Right ventricle myocardium superior (tissue), 1 donor: ENCODE results near the gene ABCC1. TPM values are rescaled to one million over a fixed set of nuclear protein-coding genes. Genes with fewer than 3 reads are reported as not detected.
"Not testable (repeated sequence)": the region's sequence is repeated elsewhere in the genome, so short reads cannot be mapped to it uniquely, and the experiment has no call there.

Experiments used
- ATAC-seq: fragments of 200-7000 bp; cut with Tn5 transposase; one replicate; pipeline ENCODE4 v1.9.1; 2020; ENCODE audit warnings: mild to moderate bottlenecking; ENCODE audit not compliant: poor library complexity
- DNase-seq: peaks from one replicate; pipeline ENCODE4 v3.0.0-alpha.2; 2020
- intact Hi-C: fragments of 100-400 bp; cut with DNase I; formaldehyde crosslinking; loops from one replicate; pipeline ENCODE4 v1.11.2; 2022
- long read RNA-seq: library from polyadenylated mRNA; unstranded; transcript quantifications from one replicate; pipeline ENCODE4 v2.0.0, GENCODE V29; 2021
- total RNA-seq: library from RNA; stranded (reverse); fragmentation: NEBNext Ultra II Directional; extraction: Animal tissue kit (Norgen Biotek cat#: 25700); gene quantifications from one replicate; pipeline ENCODE4 v1.2.1, GENCODE V29; 2021
- donor health status: DM: no; HTN: yes; CAD: no; lungs with severe emphysema.

ABCC1 gene
- 24.4 TPM for total RNA-seq
- long read RNA-seq, full-length matches to known transcripts = 7 of 25 reads
- long read RNA-seq, partial matches to known transcripts = 16 of 25 reads
- long read RNA-seq, other reads (novel, unspliced or antisense) = 2 of 25 reads

DNA sequence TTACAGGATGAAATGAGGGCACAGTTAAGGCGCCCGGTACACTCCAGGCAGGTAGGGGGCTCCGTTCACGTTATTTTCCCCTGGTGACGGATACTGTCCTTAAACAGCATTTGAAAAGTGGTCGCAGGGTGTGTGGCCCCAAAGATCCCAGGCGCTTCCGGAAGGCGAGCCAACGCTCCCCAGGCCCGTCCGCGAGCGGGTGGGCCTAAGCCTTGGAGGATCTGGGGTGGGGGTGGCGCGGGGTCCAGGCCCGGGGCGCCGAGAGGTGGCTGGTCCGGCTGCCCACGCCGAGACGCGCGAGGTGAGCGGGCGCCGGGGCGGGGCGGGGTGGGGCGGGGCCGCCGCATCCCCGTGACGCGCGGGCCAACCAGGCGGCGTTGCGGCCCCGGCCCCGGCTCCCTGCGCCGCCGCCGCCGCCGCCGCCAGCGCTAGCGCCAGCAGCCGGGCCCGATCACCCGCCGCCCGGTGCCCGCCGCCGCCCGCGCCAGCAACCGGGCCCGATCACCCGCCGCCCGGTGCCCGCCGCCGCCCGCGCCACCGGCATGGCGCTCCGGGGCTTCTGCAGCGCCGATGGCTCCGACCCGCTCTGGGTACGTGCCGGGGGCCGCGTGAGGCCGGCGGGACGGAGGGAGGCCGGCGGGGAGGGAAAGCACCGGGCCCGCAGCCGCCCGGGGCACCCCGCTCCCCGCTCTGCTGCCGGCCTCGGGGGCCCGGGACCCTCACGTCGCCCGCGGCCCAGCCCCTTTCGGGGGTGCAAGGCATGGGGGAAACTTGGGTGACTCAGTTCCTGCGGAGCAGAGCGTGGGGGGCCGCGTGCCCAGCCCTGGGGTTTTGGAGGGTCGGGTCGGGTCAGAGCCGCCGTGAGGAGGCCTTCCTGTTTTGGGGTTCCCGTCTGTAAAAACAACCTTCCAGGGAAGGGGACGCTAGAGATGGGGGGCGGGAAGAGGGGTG is at the start of gene ABCC1:
TSS of gene ABCC1 (plus strand) at position 407 of the 951 bp plus-strand sequence. CDS start at position 543, 136 bp downstream.
- ATAC-seq = peak; percentile 85
- peak; percentile 67 for DNase-seq
- intact Hi-C loops = loop anchor here (5.0 kb wide), 2 partner anchors 52 to 63 kb away; no protein-coding TSS in a partner anchor

DNA sequence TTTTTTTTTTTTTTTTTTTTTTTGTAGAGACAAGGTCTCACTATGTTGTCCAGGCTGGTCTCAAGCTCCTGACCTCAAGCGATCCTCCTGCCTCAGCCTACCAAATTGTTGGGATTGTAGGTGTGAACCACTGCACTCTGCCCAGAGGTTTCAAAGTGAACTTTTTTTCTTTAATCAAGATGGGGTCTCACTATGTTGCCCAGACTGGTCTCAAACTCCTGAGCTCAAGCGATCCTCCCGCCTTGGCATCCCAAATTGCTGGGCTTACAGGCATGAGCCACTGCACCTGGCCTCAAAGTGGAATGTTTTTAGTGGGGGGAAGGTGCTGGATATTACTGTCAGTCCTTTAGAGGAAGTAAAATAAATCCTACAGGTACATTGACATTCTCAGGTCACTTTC is 49.1 kb upstream of the ABCC1 start:
- intact Hi-C loops = loop anchor here (10.0 kb wide), 1 partner anchor 74 kb away; no protein-coding TSS in a partner anchor
- DNase-seq = no peak
- no peak for ATAC-seq

DNA sequence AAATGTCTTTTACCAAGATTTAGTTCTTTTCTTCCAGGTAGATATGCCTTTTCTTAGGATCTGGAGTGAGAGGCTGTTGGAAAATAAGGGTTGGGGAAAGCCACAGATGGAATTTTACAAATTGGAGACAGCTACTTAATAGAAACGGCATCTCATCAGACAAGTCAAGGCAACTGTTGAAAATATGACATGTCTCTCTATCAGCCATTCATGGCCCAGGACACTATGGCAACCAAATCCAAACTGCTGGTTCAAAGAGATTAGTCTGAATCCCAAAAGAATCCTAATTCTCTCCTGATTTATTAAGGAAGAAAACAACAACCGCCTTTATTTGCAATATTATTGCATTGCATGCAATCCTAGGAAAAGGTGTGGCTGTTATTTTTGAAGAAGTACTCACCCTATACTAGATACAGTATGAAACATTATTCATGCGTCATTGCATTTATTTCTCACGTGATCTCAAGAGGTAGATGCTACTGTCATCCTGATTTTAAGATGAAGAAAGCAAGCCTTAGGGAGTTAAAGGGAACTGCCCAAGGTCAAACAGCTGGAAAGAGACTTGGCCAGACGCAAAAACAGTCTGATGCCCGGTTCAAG is 48.4 kb upstream of the ABCC1 start:
- no peak for DNase-seq
- ATAC-seq = no peak
- intact Hi-C loops = loop anchor here (10.0 kb wide), 1 partner anchor 74 kb away; no protein-coding TSS in a partner anchor

DNA sequence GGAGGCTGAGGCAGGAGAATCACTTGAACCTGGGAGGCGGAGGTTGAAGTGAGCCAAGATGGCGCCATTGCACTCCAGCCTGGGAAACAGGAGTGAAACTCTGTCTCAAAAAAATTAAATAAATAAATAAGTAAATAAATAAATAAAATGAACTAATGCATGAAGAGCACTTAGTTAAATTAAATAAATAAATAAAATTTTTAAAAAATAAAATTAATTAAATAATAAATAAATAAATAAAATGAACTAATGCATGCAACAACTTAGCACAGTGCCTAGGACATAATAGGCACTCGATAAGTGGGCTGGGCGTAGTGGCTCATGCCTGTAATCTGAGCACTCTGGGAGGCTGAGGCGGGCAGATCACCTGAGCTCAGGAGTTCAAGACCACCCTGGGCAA is 45.5 kb upstream of the ABCC1 start:
- DNase-seq (no peak), ATAC-seq (no peak)
- intact Hi-C loops = loop anchor here (10.0 kb wide), 1 partner anchor 71 kb away; no protein-coding TSS in a partner anchor

DNA sequence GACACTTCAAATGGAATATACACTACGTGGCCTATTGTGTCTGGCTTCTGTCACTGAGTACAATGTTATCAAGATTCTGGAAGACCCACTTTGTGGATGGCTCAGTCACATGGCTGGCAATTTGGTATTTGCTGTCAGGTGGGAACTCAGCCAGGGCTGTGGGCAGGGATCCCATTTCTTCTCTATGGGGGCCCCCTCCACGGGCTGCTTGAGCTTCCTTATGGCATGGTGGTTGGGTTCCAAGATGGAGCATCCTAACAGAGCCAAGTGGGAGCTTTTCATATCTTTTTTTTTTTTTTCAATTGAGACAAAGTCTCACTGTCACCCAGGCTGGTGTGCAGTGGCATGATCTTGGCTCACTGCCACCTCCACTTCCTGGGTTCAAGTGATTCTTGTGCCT is 43.0 kb upstream of the ABCC1 start:
- intact Hi-C loops = loop anchor here (10.0 kb wide), 1 partner anchor 68 kb away; no protein-coding TSS in a partner anchor
- ATAC-seq (no peak), DNase-seq (no peak)

DNA sequence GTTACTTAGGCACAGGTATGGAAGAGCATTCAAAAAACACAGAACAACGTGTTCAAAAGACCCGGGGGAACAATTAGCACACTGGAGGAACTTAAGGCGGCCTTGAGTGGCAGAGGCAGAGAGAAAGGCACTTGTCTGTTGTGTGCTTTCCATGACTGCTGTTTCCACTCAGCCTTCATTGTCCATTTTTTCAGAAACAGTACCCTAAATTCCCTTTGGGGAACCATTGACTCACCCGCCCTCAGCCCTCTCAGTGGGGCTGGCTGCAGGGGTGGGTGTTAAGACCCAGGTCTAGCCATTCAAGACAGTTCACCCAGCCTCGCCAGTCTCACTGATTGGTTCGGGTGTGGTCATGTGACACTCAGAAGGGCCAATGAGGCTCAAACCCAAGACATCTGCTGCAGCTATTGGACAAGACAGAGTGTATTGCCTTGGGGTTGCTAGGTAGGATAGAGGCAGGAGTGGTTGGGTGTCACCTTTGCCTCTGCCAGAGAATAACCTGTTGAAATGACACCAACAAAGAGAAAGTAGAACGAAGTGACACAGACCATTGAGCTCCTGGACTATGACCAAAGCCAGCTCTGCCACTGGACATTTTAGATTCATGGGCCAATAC is 41.4 kb upstream of the ABCC1 start:
- intact Hi-C loops = loop anchor here (10.0 kb wide), 1 partner anchor 67 kb away; no protein-coding TSS in a partner anchor
- ATAC-seq (no peak), DNase-seq (no peak)

DNA sequence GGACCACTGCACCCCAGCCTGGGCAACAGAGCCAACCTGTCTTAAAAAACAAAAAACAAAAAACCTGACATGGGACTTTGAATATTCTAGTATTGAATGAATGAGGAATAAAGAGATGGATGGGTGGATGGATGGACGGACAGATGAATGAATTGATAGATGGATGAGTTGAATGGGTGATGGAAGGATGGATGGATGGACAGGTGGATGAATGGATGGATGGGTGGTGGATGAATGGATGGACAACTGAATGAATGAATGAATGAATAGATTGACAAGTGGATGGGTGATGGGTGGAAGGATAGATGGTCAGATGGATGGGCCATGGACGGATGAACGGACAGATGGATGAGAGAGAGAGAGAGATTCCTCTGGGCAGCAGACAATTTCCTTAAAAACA is 38.2 kb upstream of the ABCC1 start:
- DNase-seq (no peak), ATAC-seq (no peak)
- intact Hi-C loops = no loop called here

DNA sequence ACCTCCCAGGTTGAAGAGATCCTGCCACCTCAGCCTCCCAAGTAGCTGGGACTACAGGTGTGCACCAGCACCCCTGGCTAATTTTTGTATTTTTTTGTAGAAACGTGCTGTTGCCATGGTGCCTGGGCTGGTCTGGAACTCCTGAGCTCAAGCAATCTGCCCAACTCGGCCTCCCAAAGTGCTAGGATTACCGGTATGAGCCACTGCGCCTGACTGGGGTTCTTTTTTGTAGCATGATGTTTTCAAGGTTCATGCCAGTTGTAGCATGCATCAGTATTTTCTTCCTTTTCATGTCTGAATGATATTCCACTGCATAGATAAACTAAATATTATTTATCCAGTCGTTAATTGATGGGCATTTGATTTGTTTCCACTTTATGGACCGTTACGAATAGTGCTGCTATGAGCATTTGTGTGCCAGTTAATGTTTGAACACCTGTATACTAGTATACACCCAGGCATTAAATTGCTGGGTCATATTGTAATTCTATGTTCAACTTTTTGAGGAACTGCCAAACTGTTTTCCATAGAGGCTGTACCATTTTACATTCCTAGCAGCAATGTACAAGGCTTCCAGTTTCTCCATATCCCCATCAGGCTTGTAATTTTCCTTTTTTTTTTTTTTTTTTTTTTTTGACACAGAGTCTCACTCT is 36.2 kb upstream of the ABCC1 start:
- ATAC-seq = no peak
- intact Hi-C loops = no loop called here

DNA sequence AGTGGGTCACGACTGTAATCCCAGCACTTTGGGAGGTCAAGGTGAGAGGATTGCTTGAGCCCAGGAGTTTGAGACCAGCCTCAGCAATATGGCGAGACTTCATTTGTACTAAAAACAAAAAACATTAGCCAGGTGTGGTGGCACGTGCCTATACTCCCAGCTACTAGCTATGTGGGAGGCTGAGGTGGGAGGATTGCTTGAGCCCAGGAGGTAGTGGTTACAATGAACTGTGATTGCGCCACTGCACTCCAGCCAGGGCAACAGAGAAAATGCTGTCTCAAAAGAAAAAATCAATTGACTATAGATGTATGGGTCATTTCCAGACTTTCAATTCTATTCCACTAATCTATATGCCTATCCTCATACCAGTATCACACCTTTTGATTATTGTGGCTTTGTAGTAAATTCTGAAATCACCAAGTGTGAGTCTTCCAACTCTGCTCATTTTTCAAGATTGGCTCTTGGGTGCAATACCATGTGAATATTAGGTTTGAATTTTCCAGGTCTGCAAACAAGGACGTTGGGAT is 33.8 kb upstream of the ABCC1 start:
- DNase-seq (no peak), ATAC-seq (no peak)
- intact Hi-C loops = no loop called here

More for the DNA sequence above, 36.2 kb upstream of the ABCC1 start:
- DNase-seq = no peak

DNA sequence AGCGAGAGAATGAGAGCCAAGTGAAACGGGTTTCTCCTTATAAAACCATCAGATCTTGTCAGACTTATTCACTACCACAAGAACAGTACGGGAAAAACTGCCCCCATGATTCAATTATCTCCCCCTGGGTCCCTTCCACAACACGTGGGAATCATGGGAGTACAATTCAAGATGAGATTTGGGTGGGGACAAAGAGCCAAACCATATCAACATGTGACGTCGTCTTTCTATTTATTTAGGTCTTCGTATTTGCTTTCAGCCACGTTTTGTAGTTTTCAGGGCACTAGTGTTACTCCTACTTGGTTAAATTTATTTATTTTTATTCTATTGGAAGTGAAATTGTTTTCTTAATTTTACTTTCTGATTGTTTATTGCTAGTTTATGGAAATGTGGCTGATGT is 33.1 kb upstream of the ABCC1 start:
- no peak for ATAC-seq
- DNase-seq = no peak
- intact Hi-C loops = no loop called here

DNA sequence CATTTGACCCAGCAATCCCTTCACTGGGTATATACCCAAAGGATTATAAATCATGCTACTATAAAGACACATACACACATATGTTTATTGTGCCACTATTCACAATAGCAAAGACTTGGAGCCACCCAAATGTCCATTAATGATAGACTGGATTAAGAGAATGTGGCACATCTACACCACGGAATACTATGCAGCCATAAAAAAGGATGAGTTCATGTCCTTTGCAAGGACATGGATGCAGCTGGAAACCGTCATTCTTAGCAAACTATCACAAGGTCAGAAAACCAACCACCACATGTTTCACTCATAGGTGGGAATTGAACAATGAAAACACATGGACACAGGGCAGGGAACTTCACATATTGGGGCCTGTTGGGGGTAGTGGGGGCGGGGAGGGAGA is 31.1 kb upstream of the ABCC1 start:
- DNase-seq, ATAC-seq, intact Hi-C loops: not testable (repeated sequence)

DNA sequence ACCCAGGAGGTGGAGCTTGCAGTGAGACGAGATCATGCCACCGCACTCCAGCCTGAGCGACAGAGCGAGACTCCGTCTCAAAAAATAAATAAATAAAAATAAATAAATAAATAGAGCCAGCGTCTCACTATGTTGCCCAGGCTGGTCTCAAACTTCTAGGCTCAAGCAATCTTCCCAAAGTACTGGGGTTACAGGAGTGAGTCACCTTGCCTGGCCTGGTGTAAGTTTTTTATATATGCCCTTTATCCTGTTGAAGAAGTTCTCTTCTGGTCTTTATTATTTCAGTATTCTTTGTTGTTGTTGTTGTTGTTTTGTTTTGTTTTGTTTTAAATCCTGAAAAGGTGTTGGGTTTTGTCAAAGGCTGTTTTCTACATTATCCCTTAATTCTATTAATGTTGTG is 30.1 kb upstream of the ABCC1 start:
- DNase-seq = no peak
- no peak for ATAC-seq
- intact Hi-C loops = no loop called here

DNA sequence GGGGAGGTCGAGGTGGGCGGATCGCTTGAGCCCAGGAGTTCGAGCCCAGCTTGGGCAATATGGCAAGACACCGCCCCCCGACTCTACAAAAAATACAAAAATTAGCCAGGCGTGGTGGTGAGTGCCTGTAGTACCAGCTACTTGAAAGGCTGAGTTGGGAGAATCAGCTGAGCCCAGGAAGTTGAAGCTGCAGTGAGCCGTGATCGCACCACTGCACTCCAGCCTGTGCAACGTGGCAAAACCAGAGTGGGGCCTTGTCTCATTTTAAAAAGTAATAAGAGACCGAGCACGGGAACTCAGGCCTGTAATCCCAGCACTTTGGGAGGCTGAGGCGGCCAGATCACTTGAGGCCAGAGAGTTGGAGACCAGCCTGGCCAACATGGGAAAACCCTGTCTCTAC is 24.4 kb upstream of the ABCC1 start:
- intact Hi-C loops = loop anchor here (10.0 kb wide), 1 partner anchor 80 kb away; no protein-coding TSS in a partner anchor
- DNase-seq (no peak), ATAC-seq (no peak)

DNA sequence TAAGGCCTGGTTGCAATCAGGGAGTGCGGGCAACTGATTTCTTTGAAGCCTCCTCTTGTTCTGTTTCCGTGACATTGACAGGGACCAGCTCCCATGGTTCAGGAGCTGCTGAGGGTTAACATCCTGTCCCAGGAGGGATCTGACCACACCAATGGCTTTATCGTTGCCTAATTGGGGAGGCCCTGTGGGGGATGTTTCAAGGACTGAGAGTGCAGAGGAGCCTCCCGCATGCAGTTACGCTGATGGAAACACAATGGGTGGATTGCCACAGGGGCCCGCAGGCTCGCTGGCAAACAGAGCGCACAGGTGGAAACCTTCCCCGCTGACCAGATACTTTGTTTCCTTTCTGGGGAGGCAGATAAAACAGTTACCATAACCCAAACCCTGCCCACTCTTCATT is 23.8 kb upstream of the ABCC1 start:
- intact Hi-C loops = loop anchor here (10.0 kb wide), 1 partner anchor 81 kb away; no protein-coding TSS in a partner anchor
- no peak for ATAC-seq
- DNase-seq = no peak

DNA sequence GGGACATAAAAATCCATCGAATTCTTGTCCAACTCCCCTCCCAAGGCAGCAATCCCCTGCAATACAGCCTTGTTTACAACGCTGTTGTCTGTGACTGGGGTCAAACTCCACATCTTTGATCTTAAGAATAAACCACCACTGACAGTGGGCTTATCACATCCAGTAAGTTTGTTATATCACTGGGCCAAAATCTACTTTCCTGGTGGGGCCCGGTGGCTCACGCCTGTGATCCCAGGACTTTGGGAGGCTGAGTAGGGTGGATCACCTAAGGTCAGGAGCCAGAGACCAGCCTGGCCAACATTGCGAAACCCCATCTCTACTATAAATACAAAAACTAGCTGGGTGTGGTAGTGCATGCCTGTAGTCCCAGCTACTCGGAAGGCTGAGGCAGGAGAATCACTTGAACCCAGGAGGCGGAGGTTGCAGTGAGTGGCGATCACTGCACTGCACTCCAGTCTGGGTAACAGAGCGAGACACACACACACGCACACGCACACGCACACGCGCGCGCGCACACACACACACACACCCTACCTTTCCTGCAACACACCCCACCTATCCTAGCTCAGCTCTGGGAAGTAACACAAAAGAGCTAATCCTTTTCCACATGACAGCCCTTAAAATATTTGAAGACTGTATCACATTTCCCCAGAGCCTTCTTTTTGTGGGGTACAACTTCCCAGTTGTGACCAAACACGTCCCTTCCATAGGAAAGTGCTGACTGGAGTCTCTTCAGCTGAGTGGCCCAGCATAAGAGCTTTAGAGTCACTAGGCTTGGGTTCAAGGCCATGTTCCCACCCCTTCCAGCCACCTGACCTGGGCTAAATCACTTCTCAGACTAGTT is 20.9 kb upstream of the ABCC1 start:
- no peak for DNase-seq
- intact Hi-C loops = loop anchor here (10.0 kb wide), 1 partner anchor 84 kb away; no protein-coding TSS in a partner anchor
- no peak for ATAC-seq

DNA sequence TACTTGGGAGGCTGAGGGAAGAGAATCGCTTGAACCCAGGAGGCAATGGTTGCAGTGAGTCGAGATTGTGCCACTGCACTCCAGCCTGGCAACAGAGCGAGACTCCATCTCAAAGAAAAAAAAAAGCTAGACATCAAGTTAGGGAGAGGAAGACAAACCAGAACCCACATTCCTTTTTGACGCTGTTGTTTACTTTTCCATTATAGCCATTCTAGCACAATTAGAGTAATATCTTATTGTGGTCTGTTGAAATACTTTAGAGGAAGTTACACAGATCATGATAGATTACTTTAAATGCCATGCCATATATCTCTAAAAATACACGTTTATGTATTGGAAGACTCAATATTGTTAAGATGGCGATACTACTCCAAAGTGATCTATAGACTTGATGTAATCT is 16.5 kb upstream of the ABCC1 start:
- ATAC-seq = no peak
- DNase-seq = no peak
- intact Hi-C loops = no loop called here

DNA sequence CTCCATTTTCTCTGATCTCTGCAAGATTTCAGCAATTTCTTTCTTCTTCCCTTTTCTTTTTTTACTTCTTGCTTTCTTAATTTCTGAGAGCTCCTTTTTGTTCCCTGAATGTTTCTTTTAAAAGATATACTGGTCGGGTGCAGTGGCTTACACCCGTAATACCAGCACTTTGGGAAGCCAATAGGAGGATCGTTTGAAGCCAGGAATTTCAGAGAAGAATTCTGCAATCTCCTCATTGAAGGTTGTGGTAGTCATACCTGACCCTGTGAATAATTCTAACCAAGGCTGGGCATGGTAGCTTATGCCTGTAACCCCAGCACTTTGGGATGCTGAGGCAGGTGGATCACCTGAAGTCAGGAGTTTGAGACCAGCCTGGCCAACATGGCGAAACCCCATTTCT is 15.6 kb upstream of the ABCC1 start:
- no peak for ATAC-seq
- intact Hi-C loops = no loop called here

More for the DNA sequence above, 15.6 kb upstream of the ABCC1 start:
- DNase-seq = no peak
